Neuron (in vitro differentiated cells): Measurements from ENCODE around the gene SLC2A10.
A peak's percentile ranks its signal among the peaks of the same experiment; 100 is the strongest.

Source experiments
- H2AFZ ChIP-seq: one replicate; pipeline ENCODE4 v1.6.1; 2013; ENCODE audit warnings: low read depth, mild to moderate bottlenecking, inconsistent platforms, low read length, moderate library complexity
- H3K27me3 ChIP-seq: one replicate; pipeline ENCODE4 v1.6.1; 2013; ENCODE audit warnings: low read length; ENCODE audit not compliant: insufficient read depth
- H3K36me3 ChIP-seq: one replicate; pipeline ENCODE4 v1.6.1; 2013; ENCODE audit warnings: low read length; ENCODE audit not compliant: insufficient read depth
- H3K4me1 ChIP-seq: one replicate; pipeline ENCODE4 v1.6.1; 2013; ENCODE audit warnings: low read length; ENCODE audit not compliant: insufficient read depth
- H3K4me3 ChIP-seq: 2 replicates; pipeline ENCODE4 v1.5.1; 2013; ENCODE audit warnings: mild to moderate bottlenecking, low read length, moderate library complexity
- H3K9me3 ChIP-seq: one replicate; pipeline ENCODE4 v1.6.1; 2013; ENCODE audit warnings: low read length

The SLC2A10 gene

DNA sequence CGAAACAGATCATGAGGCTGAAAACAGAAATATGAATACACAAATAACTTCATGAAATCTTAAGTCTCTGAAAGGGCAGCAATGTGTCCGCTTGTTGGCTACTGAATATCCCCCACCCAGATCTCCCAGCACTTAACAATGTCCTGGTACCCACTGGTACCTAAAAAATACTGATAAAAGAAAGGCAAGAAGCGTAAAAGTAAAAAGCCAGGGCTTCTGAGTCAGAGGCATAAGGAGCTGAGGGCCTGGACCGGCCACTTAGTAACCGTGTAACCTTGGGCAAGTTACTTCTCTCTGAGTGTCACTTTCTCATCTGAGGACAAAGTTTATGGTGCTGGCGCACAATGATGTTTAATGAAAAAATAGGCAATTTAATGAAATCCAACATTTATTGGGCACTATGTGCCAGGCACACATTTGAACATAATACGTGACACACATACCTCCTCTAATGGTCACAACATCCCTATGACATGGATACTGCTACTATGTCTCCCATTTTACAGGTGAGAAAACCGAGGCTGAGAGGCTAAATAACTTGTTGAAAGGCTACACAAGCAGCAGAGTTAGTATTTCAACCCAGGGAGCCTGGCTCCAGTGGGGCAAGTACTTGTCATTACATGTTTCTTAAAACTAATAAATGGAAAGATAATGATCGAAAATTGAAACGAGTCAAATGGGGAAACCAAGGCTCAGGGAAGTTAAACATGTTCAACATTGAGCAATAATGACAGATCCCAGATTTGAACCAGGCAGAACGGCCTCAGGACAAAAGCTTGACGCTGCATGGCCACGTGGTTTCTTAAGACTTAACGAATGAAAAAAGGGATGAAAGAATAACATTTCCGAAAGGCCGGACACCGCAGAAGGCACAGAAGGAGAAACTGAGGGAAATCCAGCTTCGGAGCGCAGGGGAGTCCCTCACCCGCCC, 21.0 kb upstream of the SLC2A10 start:
- Histone ChIP-seq H3K36me3 (peaks cover 6% of the 10 kb centered on the region), H3K4me1 (peaks cover 22% of the 10 kb centered on the region), H3K27me3 (no peaks in the 10 kb centered on the region), H3K9me3 (no peaks in the 10 kb centered on the region), H2AFZ (peak overlapping the region; percentile 51), H3K4me3 (peak overlapping the region; percentile 95)

DNA sequence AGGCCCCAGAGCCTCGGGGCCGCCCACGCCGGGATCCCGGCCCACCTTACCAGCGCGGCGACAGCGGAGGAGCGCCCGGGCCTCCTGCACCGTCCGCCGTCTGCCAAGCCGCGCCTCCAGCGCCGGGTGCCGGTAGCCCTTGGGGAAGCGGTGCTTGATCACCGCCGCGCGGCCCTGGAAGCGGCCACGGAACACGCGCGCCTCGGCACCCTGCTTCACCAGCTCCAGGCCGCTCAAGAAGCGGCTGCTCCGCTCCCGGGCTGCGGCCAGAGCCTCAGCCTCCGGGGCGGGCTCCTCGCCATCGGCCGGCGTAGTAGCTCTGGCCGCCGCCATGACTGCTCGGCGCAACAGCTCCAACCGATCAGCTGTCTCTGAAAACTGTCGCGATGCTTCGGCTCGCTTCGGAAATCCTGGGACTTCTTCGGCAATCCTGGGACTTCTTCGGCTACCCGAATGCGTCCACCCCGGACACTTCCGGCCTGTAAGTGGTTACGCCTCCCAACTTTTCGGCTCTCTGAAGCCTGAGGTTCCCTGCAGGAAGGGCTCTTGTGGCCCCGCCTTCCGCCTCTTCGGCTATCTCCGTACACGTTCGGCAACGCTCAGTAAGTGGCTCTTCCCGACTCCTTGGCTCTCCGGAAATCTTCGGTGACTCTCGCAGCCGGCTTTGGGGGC, 20.2 kb upstream of the SLC2A10 start, which contains the start of gene TP53RK:
TSS of gene TP53RK (minus strand) at position 363 of the 672 bp plus-strand sequence. CDS start at position 333, 30 bp downstream.
- peak within 1 kb of the TSS; percentile 95 for H3K4me3 ChIP-seq

DNA sequence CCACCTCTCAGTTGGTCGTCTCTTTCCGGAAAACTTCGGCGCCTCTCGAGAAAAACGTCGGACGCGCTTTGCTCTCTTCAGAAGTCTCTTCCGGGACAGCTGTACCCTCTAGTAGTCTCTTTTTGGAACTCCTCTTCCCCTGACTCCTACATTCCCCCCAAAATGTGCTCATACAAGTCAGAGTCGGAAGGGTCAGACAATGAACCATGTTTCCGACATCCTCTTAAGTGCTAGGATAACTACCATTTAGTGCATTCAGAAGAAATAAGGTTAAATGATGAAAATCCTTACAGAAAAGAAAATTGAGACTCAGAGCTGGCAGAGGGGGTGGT, 19.7 kb upstream of the SLC2A10 start:
- Histone ChIP-seq H2AFZ (no peak overlapping the region), H3K4me3 (peak overlapping the region; percentile 58), H3K9me3 (no peaks in the 10 kb centered on the region), H3K27me3 (no peaks in the 10 kb centered on the region), H3K4me1 (peaks cover 25% of the 10 kb centered on the region), H3K36me3 (peaks cover 6% of the 10 kb centered on the region)

More for the DNA sequence above, 20.2 kb upstream of the SLC2A10 start, which contains the start of gene TP53RK:
- Histone ChIP-seq H2AFZ (peak within 1 kb of the TSS; percentile 51), H3K27me3 (no peaks in the 10 kb centered on the region), H3K9me3 (no peaks in the 10 kb centered on the region), H3K4me1 (peaks cover 20% of the 10 kb centered on the region), H3K36me3 (peaks cover 6% of the 10 kb centered on the region)

DNA sequence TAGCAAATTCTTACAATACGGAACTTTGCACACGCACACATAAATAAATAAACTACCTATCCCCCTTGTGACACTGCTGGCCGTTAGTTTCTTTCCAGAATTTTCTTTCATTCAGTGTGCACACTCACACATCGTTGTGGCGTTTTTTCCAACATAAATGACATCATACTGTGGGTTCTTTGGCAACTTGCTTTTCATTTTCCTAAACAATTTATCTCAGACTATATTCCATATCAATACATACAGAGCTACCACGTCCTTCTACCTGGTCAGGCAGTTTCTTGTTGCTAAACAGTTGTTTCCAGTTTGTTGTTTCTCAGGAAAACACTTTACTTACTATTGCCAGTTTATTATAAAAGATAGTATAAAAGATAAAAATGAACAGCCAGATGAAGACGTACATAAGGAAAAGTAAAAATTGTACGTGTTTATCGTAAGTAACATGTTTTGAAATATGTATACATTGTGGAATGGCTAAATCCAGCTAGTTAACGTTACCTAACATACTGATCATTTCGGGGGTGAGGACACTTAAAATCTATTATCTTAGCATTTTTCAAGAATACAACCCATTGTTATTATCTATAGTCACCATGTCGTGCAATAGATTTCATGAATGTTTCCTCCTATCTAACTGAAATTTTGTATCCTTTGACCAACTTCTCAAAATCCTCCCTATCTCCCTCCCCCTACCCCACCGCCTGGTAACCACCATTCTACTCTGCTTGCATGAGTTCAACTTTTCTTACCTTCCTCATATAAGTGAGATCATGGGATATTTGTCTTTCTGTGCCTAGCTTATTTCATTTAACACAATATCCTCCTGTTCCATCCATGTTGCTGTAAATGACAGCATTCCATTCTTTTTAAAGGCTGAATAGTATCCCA, 19.0 kb upstream of the SLC2A10 start:
- H3K4me1 ChIP-seq, result peaks cover 32% of the 10 kb centered on the region
- no peaks in the 10 kb centered on the region for H3K27me3 ChIP-seq
- peaks cover 4% of the 10 kb centered on the region for H3K36me3 ChIP-seq
- H3K4me3 ChIP-seq, result peak overlapping the region; percentile 58
- H2AFZ ChIP-seq, result no peak overlapping the region
- no peaks in the 10 kb centered on the region for H3K9me3 ChIP-seq

DNA sequence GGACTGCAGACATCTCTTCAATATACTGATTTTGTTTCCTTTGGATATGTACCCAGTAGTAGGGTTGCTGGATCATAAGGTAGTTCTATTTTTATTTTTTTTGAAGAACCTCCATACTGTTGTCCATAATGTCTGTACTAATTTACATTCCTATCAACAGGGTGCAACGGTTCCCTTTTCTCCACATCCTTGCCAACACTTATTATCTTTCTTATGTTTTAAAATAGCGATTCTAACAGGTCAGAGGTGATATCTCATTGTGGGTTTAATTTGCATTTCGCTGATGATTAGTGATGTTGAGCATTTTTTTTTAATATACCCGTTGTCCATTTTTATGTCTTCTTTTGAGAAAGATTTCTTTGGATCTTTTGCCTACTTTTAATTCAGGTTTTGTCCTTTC, 18.3 kb upstream of the SLC2A10 start:
- no peak overlapping the region for H3K4me3 ChIP-seq
- H2AFZ ChIP-seq, result no peak overlapping the region
- no peaks in the 10 kb centered on the region for H3K9me3 ChIP-seq
- H3K4me1 ChIP-seq, result peaks cover 39% of the 10 kb centered on the region
- no peaks in the 10 kb centered on the region for H3K27me3 ChIP-seq
- H3K36me3 ChIP-seq, result no peaks in the 10 kb centered on the region

DNA sequence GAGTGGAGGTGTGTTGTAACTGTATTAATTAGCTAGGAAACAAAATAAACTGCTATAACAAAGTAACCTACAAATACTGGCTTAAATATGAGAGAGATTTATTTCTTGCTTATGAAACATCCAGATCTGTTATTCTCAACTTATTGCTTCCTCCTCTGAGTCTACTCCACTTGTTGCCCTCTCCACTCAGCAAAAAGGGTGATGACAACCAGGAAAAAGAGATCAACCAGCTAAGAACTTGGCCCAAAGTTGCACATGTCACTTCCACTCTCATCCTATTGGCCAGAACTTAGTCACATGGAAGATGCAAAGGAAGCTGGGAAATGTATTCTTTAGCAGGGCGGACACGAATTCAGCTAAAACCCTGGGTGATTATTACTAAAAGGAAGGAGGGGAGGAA, 15.0 kb upstream of the SLC2A10 start:
- H3K4me1 ChIP-seq, result peaks cover 47% of the 10 kb centered on the region
- no peaks in the 10 kb centered on the region for H3K36me3 ChIP-seq
- no peak overlapping the region for H2AFZ ChIP-seq
- H3K4me3 ChIP-seq, result no peak overlapping the region
- H3K27me3 ChIP-seq, result no peaks in the 10 kb centered on the region
- H3K9me3 ChIP-seq, result peaks cover 3% of the 10 kb centered on the region

DNA sequence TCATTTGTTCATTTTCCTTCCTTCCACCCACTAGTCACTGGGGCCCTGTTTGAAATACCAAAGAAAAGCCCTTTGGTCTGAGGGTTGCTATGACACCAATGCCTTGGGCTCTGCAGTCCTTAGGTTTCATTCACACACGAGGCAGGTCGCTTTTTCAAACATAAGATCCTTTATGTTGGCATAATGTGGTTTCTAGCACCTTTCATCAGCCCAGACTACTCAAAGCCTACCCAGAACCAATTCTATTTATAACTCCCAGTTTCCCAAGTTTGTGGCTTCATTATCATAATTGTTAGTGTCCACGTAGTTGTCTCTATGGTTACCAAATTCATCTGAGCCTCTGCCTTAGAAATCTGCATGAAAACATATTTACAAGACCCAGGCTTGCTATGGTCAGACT, 13.6 kb upstream of the SLC2A10 start:
- peaks cover 44% of the 10 kb centered on the region for H3K4me1 ChIP-seq
- H3K36me3 ChIP-seq, result no peaks in the 10 kb centered on the region
- H2AFZ ChIP-seq, result no peak overlapping the region
- peaks cover 3% of the 10 kb centered on the region for H3K9me3 ChIP-seq
- H3K4me3 ChIP-seq, result no peak overlapping the region
- H3K27me3 ChIP-seq, result no peaks in the 10 kb centered on the region

DNA sequence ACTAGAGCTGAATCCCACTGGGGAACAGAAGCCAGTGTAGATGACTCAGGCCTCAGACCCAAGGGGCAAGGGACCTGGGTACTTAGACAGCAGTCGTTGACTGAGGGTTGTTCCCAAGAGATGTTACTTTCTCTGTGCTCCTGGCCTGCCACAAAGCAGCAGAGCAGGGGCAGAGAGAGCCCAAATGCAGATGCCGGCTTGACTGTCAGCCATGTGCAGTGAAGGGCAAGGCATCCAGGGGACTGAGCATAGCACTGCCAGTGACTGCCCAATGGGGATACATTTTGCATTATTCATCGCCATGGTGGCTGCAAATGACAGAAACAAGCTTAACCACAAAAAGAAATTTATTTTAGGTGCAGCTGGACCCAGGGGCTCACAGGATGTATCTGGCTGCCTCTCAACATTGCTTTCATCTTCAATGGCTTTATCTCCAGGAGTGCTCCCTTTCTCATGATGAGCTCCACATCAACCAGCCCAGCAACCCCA, 12.6 kb upstream of the SLC2A10 start:
- H3K36me3 ChIP-seq, result no peaks in the 10 kb centered on the region
- H3K9me3 ChIP-seq, result peaks cover 3% of the 10 kb centered on the region
- peaks cover 44% of the 10 kb centered on the region for H3K4me1 ChIP-seq
- no peaks in the 10 kb centered on the region for H3K27me3 ChIP-seq
- no peak overlapping the region for H3K4me3 ChIP-seq
- no peak overlapping the region for H2AFZ ChIP-seq

DNA sequence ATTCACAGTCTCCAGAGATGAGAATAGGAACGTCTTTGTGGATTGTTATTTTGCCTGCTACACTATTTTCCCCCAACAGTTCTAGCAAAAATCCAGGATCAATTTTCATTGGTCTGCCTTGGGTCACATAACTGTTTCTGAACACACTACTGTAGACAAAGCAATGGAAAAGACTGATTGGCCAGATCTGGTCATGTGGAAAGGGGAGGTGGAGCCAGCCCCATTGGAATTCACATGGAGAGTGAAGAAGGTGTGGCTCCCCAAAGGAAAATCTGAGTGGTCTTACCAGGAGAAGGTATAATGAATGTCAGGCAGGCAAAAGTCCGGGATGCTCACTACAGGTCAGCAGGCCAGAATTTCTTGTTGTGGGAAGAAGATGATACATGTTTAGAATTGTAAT, 10.7 kb upstream of the SLC2A10 start:
- Histone ChIP-seq H3K4me1 (peaks cover 42% of the 10 kb centered on the region), H3K27me3 (no peaks in the 10 kb centered on the region), H3K4me3 (no peak overlapping the region), H2AFZ (no peak overlapping the region), H3K9me3 (peaks cover 3% of the 10 kb centered on the region), H3K36me3 (no peaks in the 10 kb centered on the region)

DNA sequence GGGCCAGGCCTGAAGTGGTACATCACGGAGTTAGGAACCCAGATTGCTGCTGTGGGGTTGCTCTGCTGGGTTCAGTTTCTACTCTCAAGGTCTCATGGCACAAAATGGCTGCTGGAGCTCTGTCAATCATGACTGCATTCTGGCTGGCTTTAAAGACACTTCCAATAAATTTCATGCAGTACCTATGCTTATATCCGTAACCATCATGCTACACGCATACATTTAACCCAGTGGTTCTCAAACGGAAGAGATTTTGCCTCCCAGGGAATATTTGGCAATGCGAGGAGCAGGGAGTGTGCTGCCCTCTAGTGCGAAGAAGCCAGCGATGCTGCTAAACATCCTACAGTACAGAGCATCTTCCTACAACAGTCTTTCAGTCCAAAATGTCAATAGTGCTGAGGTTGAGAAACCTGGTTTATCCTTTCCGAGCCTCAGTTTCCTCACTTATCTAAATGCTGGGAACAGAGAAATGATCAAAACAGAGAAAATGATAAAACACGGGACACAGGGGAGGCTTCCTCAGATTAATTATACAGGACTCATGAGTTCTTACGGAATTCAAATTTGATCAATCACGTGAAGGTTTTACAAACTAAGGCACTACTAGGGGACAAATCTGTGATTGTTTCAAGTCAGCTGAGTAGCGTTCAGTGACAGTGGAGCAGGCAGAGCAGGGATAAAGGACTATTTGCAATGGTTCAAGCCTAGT, 9.6 kb upstream of the SLC2A10 start:
- Histone ChIP-seq H2AFZ (no peak overlapping the region), H3K4me1 (peaks cover 35% of the 10 kb centered on the region), H3K4me3 (no peak overlapping the region), H3K27me3 (no peaks in the 10 kb centered on the region), H3K36me3 (no peaks in the 10 kb centered on the region), H3K9me3 (peaks cover 3% of the 10 kb centered on the region)

DNA sequence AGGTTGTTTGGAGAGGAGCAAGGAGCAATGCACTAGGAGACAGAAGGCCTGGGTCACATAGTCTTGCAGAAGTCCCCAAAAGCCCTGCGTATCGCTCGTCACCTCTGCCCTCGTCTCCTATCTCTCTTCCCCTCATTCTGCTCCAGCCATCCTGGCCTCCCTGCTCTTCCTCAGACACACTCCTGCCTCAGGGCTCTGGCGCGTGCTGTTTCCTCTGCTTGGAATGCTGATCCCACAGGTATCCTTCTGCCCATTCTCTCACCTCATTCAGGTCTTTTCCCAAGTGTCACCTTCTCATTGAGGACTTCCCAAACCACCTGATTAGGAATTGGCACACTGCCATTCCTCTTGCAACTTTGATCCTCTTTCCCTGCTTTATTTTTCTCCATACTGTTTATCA, 9.0 kb upstream of the SLC2A10 start:
- H3K4me1 ChIP-seq, result peaks cover 32% of the 10 kb centered on the region
- H3K27me3 ChIP-seq, result no peaks in the 10 kb centered on the region
- H3K9me3 ChIP-seq, result peaks cover 5% of the 10 kb centered on the region
- no peaks in the 10 kb centered on the region for H3K36me3 ChIP-seq
- H2AFZ ChIP-seq, result no peak overlapping the region
- no peak overlapping the region for H3K4me3 ChIP-seq

DNA sequence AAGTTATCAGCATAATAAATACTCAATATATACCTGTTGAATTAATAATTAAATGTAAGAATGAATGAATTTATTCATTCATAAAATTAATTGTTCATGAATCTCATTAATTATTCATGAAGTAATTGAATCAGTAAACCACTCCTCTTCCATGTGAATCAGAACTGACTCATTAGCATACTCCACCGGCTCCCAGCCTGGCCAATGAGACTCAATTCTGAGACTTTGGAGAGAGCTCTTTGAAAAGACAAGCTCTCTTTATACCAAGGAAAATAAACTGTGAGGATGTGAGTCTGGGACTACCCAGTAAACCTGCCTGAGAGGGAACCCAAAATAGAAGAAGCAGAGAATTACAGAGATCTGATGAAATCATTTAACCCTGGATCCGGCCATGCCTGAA, 8.4 kb upstream of the SLC2A10 start:
- Histone ChIP-seq H2AFZ (no peak overlapping the region), H3K36me3 (no peaks in the 10 kb centered on the region), H3K4me3 (no peak overlapping the region), H3K27me3 (no peaks in the 10 kb centered on the region), H3K4me1 (peaks cover 27% of the 10 kb centered on the region), H3K9me3 (peaks cover 5% of the 10 kb centered on the region)
